GM23338 (cell line): Measurements from ENCODE around the gene COMMD10. TPM values are rescaled to one million over a fixed set of nuclear protein-coding genes. Genes with fewer than 3 reads are reported as not detected.
A peak's percentile ranks its signal among the peaks of the same experiment; 100 is the strongest.

Experiments
- ATAC-seq: fragments of 200-7000 bp; cut with Tn5 transposase; 3 replicates; pipeline ENCODE4 v1.9.1; 2020
- DNase-seq: peaks from one replicate; pipeline ENCODE4 v3.0.0-alpha.2; 2015; ENCODE audit warnings: low spot score
- H2AFZ ChIP-seq: fragments of 200-600 bp; sonication (generic); 2 replicates; pipeline ENCODE4 v1.8.0; 2016; ENCODE audit warnings: antibody characterized with exemption, mild to moderate bottlenecking, moderate library complexity
- H3F3A ChIP-seq: fragments of 200-600 bp; sonication (generic); replicated peaks from 2 replicates; pipeline ENCODE4 v1.8.0; 2017; ENCODE audit warnings: antibody characterized with exemption, mixed run types, low read depth
- H3K27ac ChIP-seq: fragments of 200-600 bp; sonication (generic); 2 replicates; pipeline ENCODE4 v1.6.1; 2016; ENCODE audit warnings: low read depth
- H3K27me3 ChIP-seq: fragments of 200-600 bp; sonication (generic); 2 replicates; pipeline ENCODE4 v1.8.0; 2016; ENCODE audit warnings: mild to moderate bottlenecking, mixed run types, moderate library complexity; ENCODE audit not compliant: insufficient read depth
- H3K36me3 ChIP-seq: fragments of 200-600 bp; sonication (generic); 2 replicates; pipeline ENCODE4 v1.8.0; 2016; ENCODE audit warnings: mild to moderate bottlenecking; ENCODE audit not compliant: insufficient read depth
- H3K4me1 ChIP-seq: fragments of 200-600 bp; sonication (generic); 2 replicates; pipeline ENCODE4 v1.8.0; 2016; ENCODE audit warnings: mild to moderate bottlenecking, moderate library complexity; ENCODE audit not compliant: insufficient read depth
- H3K4me2 ChIP-seq: fragments of 200-600 bp; sonication (generic); 2 replicates; pipeline ENCODE4 v1.7.1; 2017; ENCODE audit warnings: mixed run types
- H3K4me3 ChIP-seq: fragments of 200-600 bp; sonication (generic); 2 replicates; pipeline ENCODE4 v1.6.1; 2016; ENCODE audit warnings: mixed run types
- H3K79me2 ChIP-seq: fragments of 200-600 bp; sonication (generic); replicated peaks from 2 replicates; pipeline ENCODE4 v1.8.0; 2017; ENCODE audit warnings: mild to moderate bottlenecking; ENCODE audit not compliant: insufficient read depth
- H3K9me2 ChIP-seq: fragments of 200-600 bp; sonication (generic); 2 replicates; pipeline ENCODE4 v1.8.0; 2017; ENCODE audit not compliant: insufficient read depth
- H4K20me1 ChIP-seq: fragments of 200-600 bp; sonication (generic); replicated peaks from 2 replicates; pipeline ENCODE4 v1.8.0; 2017; ENCODE audit warnings: mild to moderate bottlenecking; ENCODE audit not compliant: insufficient read depth
- H3K27ac Mint-ChIP-seq: 2 replicates; pipeline ENCODE4 v1.8.0; 2020; ENCODE audit warnings: inconsistent platforms, mild to moderate bottlenecking, moderate library complexity, mixed read lengths
- H3K27me3 Mint-ChIP-seq: 3 replicates; pipeline ENCODE4 v1.8.0; 2022; ENCODE audit warnings: low read depth, mild to moderate bottlenecking, moderate library complexity, mixed read lengths, inconsistent platforms; ENCODE audit not compliant: insufficient read depth, poor library complexity
- H3K36me3 Mint-ChIP-seq: 3 replicates; pipeline ENCODE4 v1.8.0; 2021; ENCODE audit warnings: low read depth, mild to moderate bottlenecking, inconsistent platforms, moderate library complexity, mixed read lengths
- H3K4me1 Mint-ChIP-seq: 3 replicates; pipeline ENCODE4 v1.8.0; 2020; ENCODE audit warnings: mild to moderate bottlenecking, inconsistent platforms, mixed read lengths
- H3K4me3 Mint-ChIP-seq: 3 replicates; pipeline ENCODE4 v1.8.0; 2021; ENCODE audit warnings: moderate library complexity, mild to moderate bottlenecking, inconsistent platforms, mixed read lengths
- H3K9me3 Mint-ChIP-seq: 3 replicates; pipeline ENCODE4 v1.8.0; 2020; ENCODE audit warnings: moderate library complexity, mild to moderate bottlenecking, inconsistent platforms, mixed read lengths
- CREB1 ChIP-seq: fragments of 250-450 bp; sonication (Bioruptor Pico); IDR thresholded peaks from 2 replicates; pipeline ENCODE4 v1.5.0; 2020; ENCODE audit warnings: low read depth, mild to moderate bottlenecking, moderate library complexity
- CTCF ChIP-seq, 2 experiments: fragments of 200-600 bp in 1 of 2; sonication (generic) in 1 of 2; conservative IDR thresholded peaks; 2 replicates each; pipeline versions ENCODE4 v1.5.1 to v1.6.1; 2016 to 2017; ENCODE audit warnings: antibody characterized with exemption in 2 of 2, low read depth in 2 of 2, mild to moderate bottlenecking in 2 of 2, moderate library complexity in 1 of 2
- ETS1 ChIP-seq: IDR thresholded peaks from 2 replicates; pipeline ENCODE4 v1.6.1; 2016; ENCODE audit warnings: antibody characterized with exemption
- EZH2 ChIP-seq: fragments of 200-600 bp; sonication (generic); IDR thresholded peaks from one replicate; pipeline ENCODE4 v1.8.0; 2017; ENCODE audit warnings: antibody characterized with exemption, mild to moderate bottlenecking, low read depth; ENCODE audit not compliant: unreplicated experiment
- EZH2phosphoT487 ChIP-seq: fragments of 200-600 bp; sonication (generic); IDR thresholded peaks from one replicate; pipeline ENCODE4 v1.8.1; 2018; ENCODE audit warnings: antibody characterized with exemption; ENCODE audit not compliant: unreplicated experiment
- JUNB ChIP-seq: IDR thresholded peaks from one replicate; pipeline ENCODE4 v1.6.1; 2016; ENCODE audit warnings: antibody characterized with exemption; ENCODE audit not compliant: unreplicated experiment
- NANOG ChIP-seq: IDR thresholded peaks from 2 replicates; pipeline ENCODE4 v1.6.1; 2016; ENCODE audit warnings: antibody characterized with exemption, borderline replicate concordance
- POLR2AphosphoS5 ChIP-seq: IDR thresholded peaks from 2 replicates; pipeline ENCODE4 v1.6.1; 2016; ENCODE audit warnings: antibody characterized with exemption, low read depth
- STAT1 ChIP-seq: IDR thresholded peaks from one replicate; pipeline ENCODE4 v1.6.1; 2016; ENCODE audit warnings: antibody characterized with exemption; ENCODE audit not compliant: unreplicated experiment
- ZNF114 ChIP-seq: fragments of 250-450 bp; sonication (Bioruptor Pico); IDR thresholded peaks from 2 replicates; pipeline ENCODE4 v1.5.0; 2020; ENCODE audit warnings: mild to moderate bottlenecking, moderate library complexity
- ZNF331 ChIP-seq: fragments of 250-450 bp; sonication (Bioruptor Pico); IDR thresholded peaks from 2 replicates; pipeline ENCODE4 v1.5.0; 2020; ENCODE audit warnings: low read depth, mild to moderate bottlenecking, moderate library complexity
- polyA plus RNA-seq: library from polyadenylated mRNA; unstranded; fragments of >200 nt; fragmentation: Nextera tagmentation; extraction: Ambion mirVana; gene quantifications from 2 replicates; pipeline ENCODE4 v1.2.1, GENCODE V29; 2016
- total RNA-seq: library from RNA; depleted of rRNA; stranded (reverse); fragments of >200 nt; shearing (Covaris generic); gene quantifications from 2 replicates; pipeline ENCODE4 v1.2.3, GENCODE V29; 2014
- TF ChIP-seq, protein P1 (sequence below): IDR thresholded peaks from one replicate; pipeline ENCODE4 v1.6.1; 2018; ENCODE audit warnings: antibody characterized with exemption; ENCODE audit not compliant: unreplicated experiment
- TF ChIP-seq, protein P2 (sequence below): fragments of 250-450 bp; sonication (Bioruptor Pico); IDR thresholded peaks from 2 replicates; pipeline ENCODE4 v1.5.0; 2020; ENCODE audit warnings: mild to moderate bottlenecking, moderate library complexity

Gene COMMD10
- total and polyA plus RNA-seq, 2 experiments from 2014 or later, result 58.5 to 84.0 TPM

- TF ChIP-seq, protein P1, sequence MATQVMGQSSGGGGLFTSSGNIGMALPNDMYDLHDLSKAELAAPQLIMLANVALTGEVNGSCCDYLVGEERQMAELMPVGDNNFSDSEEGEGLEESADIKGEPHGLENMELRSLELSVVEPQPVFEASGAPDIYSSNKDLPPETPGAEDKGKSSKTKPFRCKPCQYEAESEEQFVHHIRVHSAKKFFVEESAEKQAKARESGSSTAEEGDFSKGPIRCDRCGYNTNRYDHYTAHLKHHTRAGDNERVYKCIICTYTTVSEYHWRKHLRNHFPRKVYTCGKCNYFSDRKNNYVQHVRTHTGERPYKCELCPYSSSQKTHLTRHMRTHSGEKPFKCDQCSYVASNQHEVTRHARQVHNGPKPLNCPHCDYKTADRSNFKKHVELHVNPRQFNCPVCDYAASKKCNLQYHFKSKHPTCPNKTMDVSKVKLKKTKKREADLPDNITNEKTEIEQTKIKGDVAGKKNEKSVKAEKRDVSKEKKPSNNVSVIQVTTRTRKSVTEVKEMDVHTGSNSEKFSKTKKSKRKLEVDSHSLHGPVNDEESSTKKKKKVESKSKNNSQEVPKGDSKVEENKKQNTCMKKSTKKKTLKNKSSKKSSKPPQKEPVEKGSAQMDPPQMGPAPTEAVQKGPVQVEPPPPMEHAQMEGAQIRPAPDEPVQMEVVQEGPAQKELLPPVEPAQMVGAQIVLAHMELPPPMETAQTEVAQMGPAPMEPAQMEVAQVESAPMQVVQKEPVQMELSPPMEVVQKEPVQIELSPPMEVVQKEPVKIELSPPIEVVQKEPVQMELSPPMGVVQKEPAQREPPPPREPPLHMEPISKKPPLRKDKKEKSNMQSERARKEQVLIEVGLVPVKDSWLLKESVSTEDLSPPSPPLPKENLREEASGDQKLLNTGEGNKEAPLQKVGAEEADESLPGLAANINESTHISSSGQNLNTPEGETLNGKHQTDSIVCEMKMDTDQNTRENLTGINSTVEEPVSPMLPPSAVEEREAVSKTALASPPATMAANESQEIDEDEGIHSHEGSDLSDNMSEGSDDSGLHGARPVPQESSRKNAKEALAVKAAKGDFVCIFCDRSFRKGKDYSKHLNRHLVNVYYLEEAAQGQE, result no peak
- TF ChIP-seq ZNF331 (CRISPR knock-in tag), result no peak
- TF ChIP-seq POLR2AphosphoS5, result no peak
- TF ChIP-seq ZNF114 (CRISPR knock-in tag), result no peak
- no peak for TF ChIP-seq STAT1
- no peak for TF ChIP-seq EZH2phosphoT487
- no peak for TF ChIP-seq JUNB
- no peak for TF ChIP-seq EZH2
- no peak for TF ChIP-seq NANOG
- no peak for TF ChIP-seq CTCF (conservative IDR thresholded peaks at IDR 0.05; ENCODE audit: low read depth in 2 of 2)
- TF ChIP-seq ETS1, result no peak
- TF ChIP-seq CREB1, result no peak
These were observed 20.9 kb upstream of the COMMD10 start (continued) for GRCh38 chr5:116063950-116064349.

GRCh38 chr5:116068028-116068632, 16.7 kb upstream of the COMMD10 start:
- Histone ChIP-seq H4K20me1 (no peaks in the 10 kb centered on the region), H3K4me2 (no peak overlapping the region), H3F3A (no peaks in the 10 kb centered on the region), H3K27ac (no peak overlapping the region), H3K9me2 (no peaks in the 10 kb centered on the region; the same call in 1 of the 2 replicates), H2AFZ (no peak overlapping the region), H3K4me1 (no peaks in the 10 kb centered on the region), H3K4me3 (no peak overlapping the region), H3K36me3 (no peaks in the 10 kb centered on the region), H3K27me3 (no peaks in the 10 kb centered on the region), H3K79me2 (no peaks in the 10 kb centered on the region)
- Mint-ChIP-seq H3K27ac (no peak overlapping the region), H3K9me3 (no peaks in the 10 kb centered on the region), H3K27me3 (peaks cover 2% of the 10 kb centered on the region), H3K36me3 (no peaks in the 10 kb centered on the region), H3K4me3 (no peak overlapping the region), H3K4me1 (no peaks in the 10 kb centered on the region)
- DNase-seq (peak; percentile 79), ATAC-seq (no peak)
- TF ChIP-seq, protein P2, sequence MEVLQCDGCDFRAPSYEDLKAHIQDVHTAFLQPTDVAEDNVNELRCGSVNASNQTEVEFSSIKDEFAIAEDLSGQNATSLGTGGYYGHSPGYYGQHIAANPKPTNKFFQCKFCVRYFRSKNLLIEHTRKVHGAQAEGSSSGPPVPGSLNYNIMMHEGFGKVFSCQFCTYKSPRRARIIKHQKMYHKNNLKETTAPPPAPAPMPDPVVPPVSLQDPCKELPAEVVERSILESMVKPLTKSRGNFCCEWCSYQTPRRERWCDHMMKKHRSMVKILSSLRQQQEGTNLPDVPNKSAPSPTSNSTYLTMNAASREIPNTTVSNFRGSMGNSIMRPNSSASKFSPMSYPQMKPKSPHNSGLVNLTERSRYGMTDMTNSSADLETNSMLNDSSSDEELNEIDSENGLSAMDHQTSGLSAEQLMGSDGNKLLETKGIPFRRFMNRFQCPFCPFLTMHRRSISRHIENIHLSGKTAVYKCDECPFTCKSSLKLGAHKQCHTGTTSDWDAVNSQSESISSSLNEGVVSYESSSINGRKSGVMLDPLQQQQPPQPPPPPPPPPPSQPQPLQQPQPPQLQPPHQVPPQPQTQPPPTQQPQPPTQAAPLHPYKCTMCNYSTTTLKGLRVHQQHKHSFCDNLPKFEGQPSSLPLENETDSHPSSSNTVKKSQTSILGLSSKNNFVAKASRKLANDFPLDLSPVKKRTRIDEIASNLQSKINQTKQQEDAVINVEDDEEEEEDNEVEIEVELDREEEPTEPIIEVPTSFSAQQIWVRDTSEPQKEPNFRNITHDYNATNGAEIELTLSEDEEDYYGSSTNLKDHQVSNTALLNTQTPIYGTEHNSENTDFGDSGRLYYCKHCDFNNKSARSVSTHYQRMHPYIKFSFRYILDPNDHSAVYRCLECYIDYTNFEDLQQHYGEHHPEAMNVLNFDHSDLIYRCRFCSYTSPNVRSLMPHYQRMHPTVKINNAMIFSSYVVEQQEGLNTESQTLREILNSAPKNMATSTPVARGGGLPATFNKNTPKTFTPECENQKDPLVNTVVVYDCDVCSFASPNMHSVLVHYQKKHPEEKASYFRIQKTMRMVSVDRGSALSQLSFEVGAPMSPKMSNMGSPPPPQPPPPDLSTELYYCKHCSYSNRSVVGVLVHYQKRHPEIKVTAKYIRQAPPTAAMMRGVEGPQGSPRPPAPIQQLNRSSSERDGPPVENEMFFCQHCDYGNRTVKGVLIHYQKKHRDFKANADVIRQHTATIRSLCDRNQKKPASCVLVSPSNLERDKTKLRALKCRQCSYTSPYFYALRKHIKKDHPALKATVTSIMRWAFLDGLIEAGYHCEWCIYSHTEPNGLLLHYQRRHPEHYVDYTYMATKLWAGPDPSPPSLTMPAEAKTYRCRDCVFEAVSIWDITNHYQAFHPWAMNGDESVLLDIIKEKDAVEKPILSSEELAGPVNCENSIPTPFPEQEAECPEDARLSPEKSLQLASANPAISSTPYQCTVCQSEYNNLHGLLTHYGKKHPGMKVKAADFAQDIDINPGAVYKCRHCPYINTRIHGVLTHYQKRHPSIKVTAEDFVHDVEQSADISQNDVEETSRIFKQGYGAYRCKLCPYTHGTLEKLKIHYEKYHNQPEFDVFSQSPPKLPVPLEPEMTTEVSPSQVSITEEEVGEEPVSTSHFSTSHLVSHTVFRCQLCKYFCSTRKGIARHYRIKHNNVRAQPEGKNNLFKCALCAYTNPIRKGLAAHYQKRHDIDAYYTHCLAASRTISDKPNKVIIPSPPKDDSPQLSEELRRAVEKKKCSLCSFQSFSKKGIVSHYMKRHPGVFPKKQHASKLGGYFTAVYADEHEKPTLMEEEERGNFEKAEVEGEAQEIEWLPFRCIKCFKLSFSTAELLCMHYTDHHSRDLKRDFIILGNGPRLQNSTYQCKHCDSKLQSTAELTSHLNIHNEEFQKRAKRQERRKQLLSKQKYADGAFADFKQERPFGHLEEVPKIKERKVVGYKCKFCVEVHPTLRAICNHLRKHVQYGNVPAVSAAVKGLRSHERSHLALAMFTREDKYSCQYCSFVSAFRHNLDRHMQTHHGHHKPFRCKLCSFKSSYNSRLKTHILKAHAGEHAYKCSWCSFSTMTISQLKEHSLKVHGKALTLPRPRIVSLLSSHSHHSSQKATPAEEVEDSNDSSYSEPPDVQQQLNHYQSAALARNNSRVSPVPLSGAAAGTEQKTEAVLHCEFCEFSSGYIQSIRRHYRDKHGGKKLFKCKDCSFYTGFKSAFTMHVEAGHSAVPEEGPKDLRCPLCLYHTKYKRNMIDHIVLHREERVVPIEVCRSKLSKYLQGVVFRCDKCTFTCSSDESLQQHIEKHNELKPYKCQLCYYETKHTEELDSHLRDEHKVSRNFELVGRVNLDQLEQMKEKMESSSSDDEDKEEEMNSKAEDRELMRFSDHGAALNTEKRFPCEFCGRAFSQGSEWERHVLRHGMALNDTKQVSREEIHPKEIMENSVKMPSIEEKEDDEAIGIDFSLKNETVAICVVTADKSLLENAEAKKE (CRISPR knock-in tag), result no peak
